ENCODE data around the gene QSOX2.
A peak's percentile ranks its signal among the peaks of the same experiment; 100 is the strongest.

The QSOX2 gene

DNA sequence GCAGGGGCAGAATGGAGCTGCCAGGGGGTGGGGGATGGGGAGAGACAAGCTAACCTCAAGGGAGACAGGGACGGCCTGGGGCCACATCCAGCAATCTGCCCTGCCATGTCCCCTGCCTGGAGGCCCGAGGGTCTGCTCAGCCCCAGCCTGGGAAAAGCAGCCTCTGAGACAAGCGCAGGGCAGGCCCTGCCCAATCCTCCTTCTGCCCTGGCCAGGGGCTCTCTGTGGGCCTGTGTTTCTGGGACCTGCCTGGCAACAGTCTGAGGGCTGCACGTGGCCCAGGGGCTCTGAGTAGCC is 13.9 kb upstream of the QSOX2 start:
- H3K4me3 ChIP-seq (replicated peaks in 1 of 2; ENCODE audit: low read depth in 2 of 2, low read length in 2 of 2) = no peak overlapping the region
- DNase-seq (ENCODE audit: low read depth in 2 of 2) = no peak
- TF ChIP-seq, protein P1, sequence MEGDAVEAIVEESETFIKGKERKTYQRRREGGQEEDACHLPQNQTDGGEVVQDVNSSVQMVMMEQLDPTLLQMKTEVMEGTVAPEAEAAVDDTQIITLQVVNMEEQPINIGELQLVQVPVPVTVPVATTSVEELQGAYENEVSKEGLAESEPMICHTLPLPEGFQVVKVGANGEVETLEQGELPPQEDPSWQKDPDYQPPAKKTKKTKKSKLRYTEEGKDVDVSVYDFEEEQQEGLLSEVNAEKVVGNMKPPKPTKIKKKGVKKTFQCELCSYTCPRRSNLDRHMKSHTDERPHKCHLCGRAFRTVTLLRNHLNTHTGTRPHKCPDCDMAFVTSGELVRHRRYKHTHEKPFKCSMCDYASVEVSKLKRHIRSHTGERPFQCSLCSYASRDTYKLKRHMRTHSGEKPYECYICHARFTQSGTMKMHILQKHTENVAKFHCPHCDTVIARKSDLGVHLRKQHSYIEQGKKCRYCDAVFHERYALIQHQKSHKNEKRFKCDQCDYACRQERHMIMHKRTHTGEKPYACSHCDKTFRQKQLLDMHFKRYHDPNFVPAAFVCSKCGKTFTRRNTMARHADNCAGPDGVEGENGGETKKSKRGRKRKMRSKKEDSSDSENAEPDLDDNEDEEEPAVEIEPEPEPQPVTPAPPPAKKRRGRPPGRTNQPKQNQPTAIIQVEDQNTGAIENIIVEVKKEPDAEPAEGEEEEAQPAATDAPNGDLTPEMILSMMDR (IDR thresholded peaks at IDR 0.05; ENCODE audit: low read depth, low read length) = no peak

DNA sequence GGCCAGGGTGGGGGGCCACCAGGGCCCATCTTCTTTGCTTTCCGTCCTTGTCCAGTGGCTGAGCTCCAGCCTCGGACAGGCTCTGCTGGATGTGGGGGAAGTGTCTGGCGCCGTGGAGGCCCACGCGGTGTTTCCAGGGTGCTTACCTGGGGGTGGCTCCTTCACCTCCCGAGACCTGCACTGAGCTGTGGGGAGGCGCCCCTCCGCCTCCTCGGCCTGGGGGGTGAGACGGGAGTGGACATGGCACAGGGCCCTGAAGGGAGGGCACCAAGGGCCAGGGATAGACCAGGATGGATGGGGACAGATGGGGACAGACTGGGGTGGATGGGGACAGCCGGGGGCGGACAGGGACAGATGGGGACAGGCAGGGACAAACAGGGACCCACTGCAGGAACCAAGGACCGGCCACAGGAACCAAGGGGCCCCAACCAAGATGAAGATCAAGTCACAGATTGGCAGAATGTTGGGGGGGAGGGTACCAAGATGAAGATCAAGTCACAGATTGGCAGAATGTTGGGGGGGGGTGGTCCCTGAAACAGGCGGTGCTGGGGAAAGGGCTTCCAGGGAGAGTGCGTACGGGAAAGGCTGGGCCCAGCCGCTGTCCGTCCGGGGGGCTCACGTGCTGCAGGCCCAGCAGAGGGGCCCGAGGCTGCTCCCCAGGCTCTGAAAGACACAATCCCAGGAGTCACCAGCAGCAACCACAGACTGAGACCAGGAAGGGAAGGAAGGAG is 13.3 kb upstream of the QSOX2 start:
- TF ChIP-seq, protein P1 (IDR thresholded peaks at IDR 0.05; ENCODE audit: low read depth, low read length) = no peak
- no peak overlapping the region for H3K4me3 ChIP-seq (replicated peaks in 1 of 2; ENCODE audit: low read depth in 2 of 2, low read length in 2 of 2)

DNA sequence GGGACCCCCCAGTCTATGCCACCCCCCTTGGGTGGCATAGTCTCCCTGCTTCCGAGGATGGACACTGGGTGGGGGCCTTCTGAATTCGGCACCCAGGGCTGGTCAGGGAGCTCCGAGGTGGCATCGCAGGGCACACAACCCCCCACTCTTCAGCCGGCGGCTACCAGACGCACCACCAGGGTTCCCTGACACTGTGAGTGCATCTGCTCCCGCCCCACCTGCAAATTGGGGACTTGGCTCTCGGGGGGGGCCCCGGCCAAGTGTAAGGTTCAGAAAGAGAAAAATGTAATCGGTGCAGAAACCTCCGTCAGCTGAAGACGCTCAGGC is 12.7 kb upstream of the QSOX2 start:
- no peak for DNase-seq (ENCODE audit: low read depth in 2 of 2)
- TF ChIP-seq, protein P1 (IDR thresholded peaks at IDR 0.05; ENCODE audit: low read depth, low read length) = no peak
- no peak overlapping the region for H3K4me3 ChIP-seq (replicated peaks in 1 of 2; ENCODE audit: low read depth in 2 of 2, low read length in 2 of 2)

More for the DNA sequence above, 13.3 kb upstream of the QSOX2 start:
- no peak for DNase-seq (ENCODE audit: low read depth in 2 of 2)

DNA sequence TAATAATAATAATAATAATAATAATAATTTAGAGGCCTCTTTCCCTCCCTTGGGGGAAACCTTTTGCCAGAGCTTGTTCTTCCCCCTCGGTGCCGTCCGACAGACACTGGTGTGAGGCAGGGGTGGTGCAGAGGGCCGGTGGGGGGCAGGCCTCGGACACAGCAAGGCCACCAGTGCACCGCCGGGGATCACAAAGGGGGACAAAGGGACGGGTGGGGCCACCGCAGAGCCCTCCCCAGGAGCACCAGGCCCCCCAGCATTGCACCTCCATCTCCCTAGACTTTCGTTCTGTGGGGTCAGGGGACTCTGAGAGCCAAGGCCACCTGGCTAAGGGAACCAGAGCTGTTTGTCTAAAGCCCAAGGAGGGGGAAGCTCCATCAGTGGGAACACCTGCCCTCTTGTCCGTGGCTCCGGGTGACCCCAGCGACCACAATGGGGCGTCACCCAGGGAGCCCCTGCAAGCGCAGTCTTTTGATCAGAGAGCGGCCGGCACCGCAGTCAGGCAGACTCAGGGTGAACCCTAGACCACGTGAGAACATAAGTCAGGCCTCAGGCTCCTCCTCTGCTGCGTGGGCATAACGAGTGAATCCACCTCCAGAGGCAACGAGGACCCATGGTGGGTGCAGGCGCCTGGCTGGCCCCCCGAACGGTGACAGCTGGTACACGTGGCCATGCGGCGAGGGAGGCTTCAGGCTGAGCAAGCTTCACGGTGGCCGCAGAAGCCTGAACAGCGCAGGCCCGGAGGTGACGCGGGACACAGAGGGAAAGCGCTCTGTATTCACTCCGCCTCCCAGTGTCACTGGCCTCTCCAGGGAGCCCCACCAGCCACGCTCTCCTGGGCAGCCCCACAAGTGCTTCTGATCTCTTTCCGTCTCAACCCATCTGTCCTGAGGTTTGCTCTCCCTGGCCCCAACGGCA is 12.0 kb upstream of the QSOX2 start:
- TF ChIP-seq, protein P1 (IDR thresholded peaks at IDR 0.05; ENCODE audit: low read depth, low read length) = no peak
- H3K4me3 ChIP-seq (replicated peaks in 1 of 2; ENCODE audit: low read depth in 2 of 2, low read length in 2 of 2) = no peak overlapping the region
- DNase-seq (ENCODE audit: low read depth in 2 of 2) = no peak

DNA sequence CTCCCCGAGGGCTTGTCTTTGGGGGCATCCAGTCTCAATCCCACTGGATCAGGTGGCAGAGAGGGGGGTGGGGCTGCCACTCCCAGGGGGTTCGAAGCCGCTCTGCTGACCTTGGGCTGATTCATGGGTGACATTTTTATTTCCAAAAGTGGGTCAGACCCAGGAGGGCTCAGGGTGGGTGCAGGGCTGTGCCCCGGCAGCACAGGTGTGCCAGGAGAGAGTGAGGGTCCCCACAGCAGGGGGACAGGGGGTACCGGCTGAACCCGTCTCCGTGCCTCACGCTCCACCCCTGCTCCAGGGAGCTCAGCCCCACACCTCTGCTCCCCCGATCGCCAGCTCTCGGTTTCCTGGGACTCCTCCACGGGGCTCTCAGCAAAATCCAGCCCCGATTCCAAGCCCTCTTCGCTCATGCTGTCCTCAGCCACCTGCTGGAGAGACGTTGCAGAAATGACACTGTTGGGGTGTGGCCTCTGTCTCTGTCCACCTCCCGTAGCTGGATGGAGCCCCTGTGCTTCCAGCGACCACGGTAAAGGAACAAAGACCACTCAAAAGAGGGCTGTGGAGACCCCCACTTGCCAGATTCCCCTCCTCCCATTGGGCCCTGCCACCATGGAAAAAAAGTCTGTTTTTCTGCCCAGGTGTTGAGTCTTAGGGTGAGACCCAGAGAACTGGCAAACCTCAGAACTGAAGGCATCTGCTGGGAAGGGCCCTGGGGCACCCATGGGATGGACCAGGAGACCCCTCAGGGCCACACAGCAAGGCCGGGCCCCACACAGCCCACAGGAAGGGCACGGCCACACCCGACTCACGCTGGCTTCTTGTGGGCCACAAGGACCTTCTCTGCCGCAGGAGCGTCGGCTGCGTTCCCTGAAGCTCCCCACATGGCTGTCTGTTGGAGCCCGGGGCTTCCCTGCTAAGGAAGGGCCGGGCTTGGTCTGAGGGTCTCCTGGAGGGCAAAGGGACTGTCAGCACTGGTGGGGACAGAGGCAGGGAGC is 10.6 kb upstream of the QSOX2 start:
- TF ChIP-seq, protein P1 (IDR thresholded peaks at IDR 0.05; ENCODE audit: low read depth, low read length) = no peak
- no peak overlapping the region for H3K4me3 ChIP-seq (replicated peaks in 1 of 2; ENCODE audit: low read depth in 2 of 2, low read length in 2 of 2)

DNA sequence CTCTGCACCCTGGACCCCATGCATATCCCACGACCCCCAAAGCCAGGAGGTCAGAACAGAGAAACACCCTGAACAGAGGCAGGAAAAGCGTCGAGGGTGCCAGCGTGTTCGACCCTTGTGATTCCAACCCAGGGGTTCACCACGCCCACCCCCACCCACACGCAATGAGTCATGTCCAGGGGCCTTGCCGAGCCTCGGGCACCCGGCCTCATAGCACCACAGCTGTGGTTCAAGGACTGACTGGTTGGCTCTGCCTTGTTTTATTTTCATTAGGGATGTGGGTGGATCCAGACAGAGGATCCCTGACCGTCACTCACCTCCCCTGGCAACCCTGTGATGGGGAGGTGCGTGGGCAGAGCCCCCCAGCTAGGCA is 9.5 kb upstream of the QSOX2 start:
- no peak overlapping the region for H3K4me3 ChIP-seq (replicated peaks in 1 of 2; ENCODE audit: low read depth in 2 of 2, low read length in 2 of 2)
- DNase-seq (ENCODE audit: low read depth in 2 of 2) = peak; percentile 27 to 53
- TF ChIP-seq, protein P1 (IDR thresholded peaks at IDR 0.05; ENCODE audit: low read depth, low read length) = no peak

More for the DNA sequence above, 10.6 kb upstream of the QSOX2 start:
- no peak for DNase-seq (ENCODE audit: low read depth in 2 of 2)

All from cardiac fibroblast (primary cell).